RWPE2 (cell line): ENCODE data around the gene EPHA10.
"Not testable (repeated sequence)": the region's sequence is repeated elsewhere in the genome, so short reads cannot be mapped to it uniquely, and the experiment has no call there.

Source experiments
- ATAC-seq: fragments of 200-7000 bp; cut with Tn5 transposase; 3 replicates; pipeline ENCODE4 v1.9.1; 2021; ENCODE audit warnings: low read depth
- DNase-seq: peaks from one replicate; pipeline ENCODE4 v3.0.0-alpha.2; 2020; ENCODE audit warnings: low spot score
- H3K27ac ChIP-seq: fragments of 450-650 bp; 2 replicates; pipeline ENCODE4 v1.5.1; 2017; ENCODE audit warnings: mild to moderate bottlenecking; ENCODE audit not compliant: poor library complexity, severe bottlenecking
- H3K27me3 ChIP-seq: fragments of 250-450 bp; sonication (Bioruptor Pico); 2 replicates; pipeline ENCODE4 v1.5.1; 2021; ENCODE audit warnings: mild to moderate bottlenecking, moderate library complexity; ENCODE audit not compliant: insufficient read depth, poor library complexity, severe bottlenecking
- H3K36me3 ChIP-seq: fragments of 250-450 bp; sonication (Bioruptor Pico); 2 replicates; pipeline ENCODE4 v1.5.1; 2020; ENCODE audit warnings: low read depth, mild to moderate bottlenecking, moderate library complexity
- H3K4me1 ChIP-seq: fragments of 250-450 bp; sonication (Bioruptor Pico); 2 replicates; pipeline ENCODE4 v1.5.1; 2021; ENCODE audit warnings: mild to moderate bottlenecking, moderate library complexity; ENCODE audit not compliant: insufficient read depth, poor library complexity, severe bottlenecking
- H3K4me3 ChIP-seq: fragments of 250-450 bp; sonication (Bioruptor Pico); 2 replicates; pipeline ENCODE4 v1.5.1; 2021; ENCODE audit warnings: mild to moderate bottlenecking, moderate library complexity; ENCODE audit not compliant: severe bottlenecking
- H3K9me3 ChIP-seq: fragments of 250-450 bp; sonication (Bioruptor Pico); 2 replicates; pipeline ENCODE4 v1.5.1; 2021; ENCODE audit warnings: mild to moderate bottlenecking, moderate library complexity; ENCODE audit not compliant: severe bottlenecking
- TF ChIP-seq, protein P1 (sequence below): fragments of 450-650 bp; IDR thresholded peaks from one replicate; pipeline ENCODE4 v1.5.1; 2017; ENCODE audit warnings: mild to moderate bottlenecking, moderate library complexity; ENCODE audit not compliant: poor library complexity, severe bottlenecking

The EPHA10 gene

DNA sequence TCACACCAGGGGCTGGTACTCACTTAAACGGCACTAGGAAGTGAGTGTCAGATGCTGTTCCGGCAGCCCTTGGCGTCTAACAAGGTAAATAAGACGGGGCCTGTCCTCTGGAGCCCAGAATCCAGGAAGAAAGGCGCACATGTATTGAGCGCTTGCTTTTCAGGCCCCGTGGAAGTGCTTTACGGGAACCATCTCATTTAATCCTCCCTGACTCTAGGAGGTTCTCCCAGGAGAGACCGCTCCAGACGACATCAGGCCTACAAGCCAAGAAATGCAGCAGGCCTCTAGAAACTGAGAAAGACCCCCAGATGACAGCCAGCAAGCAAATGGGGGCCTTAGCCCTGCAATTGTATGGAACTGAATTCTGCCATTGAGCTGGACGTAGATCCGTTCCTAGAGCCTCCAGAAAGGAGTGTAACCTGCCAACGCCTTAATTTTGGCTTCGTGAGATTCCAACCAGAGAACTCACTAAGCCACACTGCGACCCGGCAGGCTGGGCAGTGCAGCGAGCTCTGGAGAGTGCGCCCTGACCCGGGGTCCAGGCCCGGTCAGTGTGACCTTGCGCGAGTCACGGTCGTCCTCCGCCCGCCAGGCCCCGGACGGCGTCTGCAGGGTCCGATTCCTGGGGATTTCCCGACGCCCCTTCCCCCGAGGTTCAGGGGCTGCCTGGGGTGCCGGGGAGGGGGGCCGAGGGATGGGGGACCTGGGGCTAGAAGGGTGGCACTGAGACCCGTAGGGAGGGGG, 28.2 kb upstream of the EPHA10 start:
- Histone ChIP-seq H3K27ac (no peak overlapping the region), H3K4me1 (no peaks in the 10 kb centered on the region), H3K36me3 (no peaks in the 10 kb centered on the region), H3K9me3 (no peaks in the 10 kb centered on the region), H3K27me3 (peaks cover 11% of the 10 kb centered on the region), H3K4me3 (no peak overlapping the region)
- TF ChIP-seq, protein P1, sequence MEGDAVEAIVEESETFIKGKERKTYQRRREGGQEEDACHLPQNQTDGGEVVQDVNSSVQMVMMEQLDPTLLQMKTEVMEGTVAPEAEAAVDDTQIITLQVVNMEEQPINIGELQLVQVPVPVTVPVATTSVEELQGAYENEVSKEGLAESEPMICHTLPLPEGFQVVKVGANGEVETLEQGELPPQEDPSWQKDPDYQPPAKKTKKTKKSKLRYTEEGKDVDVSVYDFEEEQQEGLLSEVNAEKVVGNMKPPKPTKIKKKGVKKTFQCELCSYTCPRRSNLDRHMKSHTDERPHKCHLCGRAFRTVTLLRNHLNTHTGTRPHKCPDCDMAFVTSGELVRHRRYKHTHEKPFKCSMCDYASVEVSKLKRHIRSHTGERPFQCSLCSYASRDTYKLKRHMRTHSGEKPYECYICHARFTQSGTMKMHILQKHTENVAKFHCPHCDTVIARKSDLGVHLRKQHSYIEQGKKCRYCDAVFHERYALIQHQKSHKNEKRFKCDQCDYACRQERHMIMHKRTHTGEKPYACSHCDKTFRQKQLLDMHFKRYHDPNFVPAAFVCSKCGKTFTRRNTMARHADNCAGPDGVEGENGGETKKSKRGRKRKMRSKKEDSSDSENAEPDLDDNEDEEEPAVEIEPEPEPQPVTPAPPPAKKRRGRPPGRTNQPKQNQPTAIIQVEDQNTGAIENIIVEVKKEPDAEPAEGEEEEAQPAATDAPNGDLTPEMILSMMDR = no peak
- DNase-seq = no peak
- ATAC-seq = no peak

DNA sequence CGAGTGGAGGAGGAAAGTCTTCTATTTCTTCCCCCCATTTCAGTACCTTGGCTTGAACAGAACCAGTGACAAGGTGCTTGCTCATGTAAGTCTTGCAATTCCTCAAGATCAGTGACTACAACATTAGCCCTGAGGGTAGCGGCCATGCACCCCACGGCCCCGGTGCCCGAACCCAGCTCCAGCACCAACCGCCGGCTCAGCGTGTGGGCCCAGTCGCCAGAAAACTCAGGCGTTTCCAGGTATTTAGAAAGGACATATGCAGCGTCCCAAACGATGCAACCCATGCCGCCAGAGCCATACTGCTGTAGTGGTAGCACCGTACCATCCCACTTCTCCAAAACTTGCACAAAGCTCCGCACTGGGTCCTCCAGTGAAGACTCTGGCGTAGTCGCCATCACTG, 17.6 kb upstream of the EPHA10 start:
- Histone ChIP-seq H3K27ac (no peak overlapping the region), H3K4me3 (no peak overlapping the region), H3K9me3 (no peaks in the 10 kb centered on the region), H3K4me1 (no peaks in the 10 kb centered on the region), H3K36me3 (no peaks in the 10 kb centered on the region), H3K27me3 (no peaks in the 10 kb centered on the region)
- ATAC-seq (no peak), DNase-seq (no peak)
- TF ChIP-seq, protein P1 = no peak

DNA sequence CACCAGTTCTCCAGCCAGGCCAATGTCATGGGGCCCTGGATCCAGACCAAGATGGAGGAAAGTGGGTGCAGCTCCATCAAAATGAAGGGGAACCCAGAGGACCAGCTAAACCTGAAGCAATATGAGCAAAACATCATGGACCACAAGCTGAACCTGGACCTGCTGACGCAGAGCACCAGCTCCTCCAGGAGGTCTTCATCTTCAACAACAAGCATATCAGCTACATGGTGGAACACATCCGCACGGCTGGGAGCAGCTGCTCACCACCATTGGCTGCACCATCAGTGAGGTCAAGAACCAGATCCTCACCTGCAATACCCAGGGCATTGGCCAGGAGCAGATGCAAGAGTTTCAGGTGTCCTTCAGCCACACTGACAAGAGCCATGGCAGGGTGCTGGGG, 13.7 kb upstream of the EPHA10 start:
- TF ChIP-seq, protein P1 = no peak
- Histone ChIP-seq H3K36me3 (no peaks in the 10 kb centered on the region), H3K27me3 (no peaks in the 10 kb centered on the region), H3K27ac (no peak overlapping the region), H3K9me3 (no peaks in the 10 kb centered on the region), H3K4me3 (no peak overlapping the region), H3K4me1 (no peaks in the 10 kb centered on the region)
- no peak for ATAC-seq
- DNase-seq = no peak

DNA sequence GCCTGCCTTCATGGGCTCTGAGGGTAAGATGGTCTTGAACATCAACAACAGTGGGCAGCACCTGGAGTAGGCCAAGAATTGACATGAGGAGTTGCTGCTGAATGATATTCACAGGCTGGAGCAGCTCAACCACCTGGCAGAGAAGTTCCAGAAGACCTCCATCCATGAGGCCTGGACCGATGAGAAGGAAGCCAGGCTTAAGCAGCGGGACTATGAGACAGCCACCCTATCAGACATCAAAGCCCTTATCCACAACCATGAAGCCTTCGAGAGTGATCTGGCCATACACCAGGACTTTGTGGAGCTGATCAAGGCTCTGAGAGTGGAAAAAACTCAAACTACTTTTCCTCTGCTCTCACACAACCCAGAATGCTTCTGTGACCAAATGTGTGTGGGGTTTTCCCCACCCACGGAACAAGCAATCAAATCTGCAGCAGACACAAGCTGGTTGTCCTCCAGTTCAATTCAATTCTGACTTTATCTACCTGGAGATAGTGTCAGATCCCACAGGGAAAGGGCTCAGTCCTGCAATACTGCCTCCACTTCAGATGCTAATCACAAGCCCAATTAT, 12.1 kb upstream of the EPHA10 start:
- TF ChIP-seq, protein P1 = no peak
- Histone ChIP-seq H3K27me3 (no peaks in the 10 kb centered on the region), H3K27ac (no peak overlapping the region), H3K36me3 (no peaks in the 10 kb centered on the region), H3K4me3 (no peak overlapping the region), H3K9me3 (no peaks in the 10 kb centered on the region), H3K4me1 (no peaks in the 10 kb centered on the region)
- DNase-seq (no peak), ATAC-seq (no peak)

DNA sequence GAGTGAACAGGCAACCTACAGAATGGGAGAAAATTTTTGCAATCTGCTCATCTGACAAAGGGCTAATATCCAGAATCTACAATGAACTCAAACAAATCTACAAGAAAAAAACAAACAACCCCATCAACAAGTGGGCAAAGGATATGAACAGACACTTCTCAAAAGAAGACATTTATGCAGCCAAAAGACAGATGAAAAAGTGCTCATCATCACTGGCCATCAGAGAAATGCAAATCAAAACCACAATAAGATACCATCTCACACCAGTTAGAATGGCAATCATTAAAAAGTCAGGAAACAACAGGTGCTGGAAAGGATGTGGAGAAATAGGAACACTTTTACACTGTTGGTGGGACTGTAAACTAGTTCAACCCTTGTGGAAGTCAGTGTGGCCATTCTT, 6.5 kb upstream of the EPHA10 start:
- H3K9me3 ChIP-seq, ATAC-seq, H3K4me3 ChIP-seq, H3K36me3 ChIP-seq, H3K4me1 ChIP-seq, H3K27ac ChIP-seq, DNase-seq: not testable (repeated sequence)
- H3K27me3 ChIP-seq = peaks cover 32% of the 10 kb centered on the region
